MG63 (cell line): Measurements from ENCODE around the gene SLC1A5. TPM values are rescaled to one million over a fixed set of nuclear protein-coding genes. Genes with fewer than 3 reads are reported as not detected.
"Not testable (repeated sequence)": the region's sequence is repeated elsewhere in the genome, so short reads cannot be mapped to it uniquely, and the experiment has no call there.

Experiments used
- DNase-seq: peaks from one replicate; pipeline ENCODE4 v3.0.0-alpha.2; 2020
- H3K27me3 ChIP-seq: fragments of 250-450 bp; sonication (Bioruptor Pico); 2 replicates; pipeline ENCODE4 v1.5.1; 2020; ENCODE audit warnings: mild to moderate bottlenecking, moderate library complexity
- H3K36me3 ChIP-seq: fragments of 250-450 bp; sonication (Bioruptor Pico); 2 replicates; pipeline ENCODE4 v1.5.1; 2020; ENCODE audit warnings: mild to moderate bottlenecking, moderate library complexity
- H3K4me3 ChIP-seq: fragments of 250-450 bp; sonication (Bioruptor Pico); 2 replicates; pipeline ENCODE4 v1.5.1; 2020; ENCODE audit warnings: mild to moderate bottlenecking, moderate library complexity
- H3K9me3 ChIP-seq: fragments of 250-450 bp; sonication (Bioruptor Pico); 2 replicates; pipeline ENCODE4 v1.5.1; 2020; ENCODE audit warnings: mild to moderate bottlenecking, moderate library complexity
- total RNA-seq: library from RNA; depleted of rRNA; stranded (reverse); fragments of >200 nt; shearing (Covaris generic); gene quantifications from 2 replicates; pipeline ENCODE4 v1.2.3, GENCODE V29; 2014; ENCODE audit warnings: low replicate concordance

SLC1A5 gene
- total RNA-seq, 1 experiment from 2014 or later: 305 TPM

- H3K4me3 ChIP-seq: no peak overlapping the region
- no peaks in the 10 kb centered on the region for H3K27me3 ChIP-seq
- no peak for DNase-seq
- no peaks in the 10 kb centered on the region for H3K9me3 ChIP-seq
- no peaks in the 10 kb centered on the region for H3K36me3 ChIP-seq
Observed at GRCh38 chr19:46809534-46810272, 21.3 kb upstream of the SLC1A5 start.

GRCh38 chr19:46806656-46807055 lies 18.3 kb upstream of the SLC1A5 start:
- H3K27me3 ChIP-seq: no peaks in the 10 kb centered on the region
- no peak for DNase-seq
- H3K4me3 ChIP-seq: no peak overlapping the region
- H3K9me3 ChIP-seq: no peaks in the 10 kb centered on the region
- no peaks in the 10 kb centered on the region for H3K36me3 ChIP-seq

GRCh38 chr19:46804432-46804831 lies 16.0 kb upstream of the SLC1A5 start:
- DNase-seq, H3K36me3 ChIP-seq, H3K27me3 ChIP-seq, H3K9me3 ChIP-seq, H3K4me3 ChIP-seq: not testable (repeated sequence)

GRCh38 chr19:46803555-46803954 lies 15.2 kb upstream of the SLC1A5 start:
- DNase-seq: no peak
- no peak overlapping the region for H3K4me3 ChIP-seq
- no peaks in the 10 kb centered on the region for H3K27me3 ChIP-seq
- no peaks in the 10 kb centered on the region for H3K36me3 ChIP-seq
- H3K9me3 ChIP-seq: no peaks in the 10 kb centered on the region

GRCh38 chr19:46802152-46802551 lies 13.8 kb upstream of the SLC1A5 start:
- Histone ChIP-seq H3K27me3 (no peaks in the 10 kb centered on the region), H3K36me3 (no peaks in the 10 kb centered on the region), H3K9me3 (no peaks in the 10 kb centered on the region), H3K4me3 (no peak overlapping the region)
- DNase-seq: no peak

GRCh38 chr19:46798713-46799112 lies 10.3 kb upstream of the SLC1A5 start:
- Histone ChIP-seq H3K27me3 (no peaks in the 10 kb centered on the region), H3K4me3 (no peak overlapping the region), H3K36me3 (no peaks in the 10 kb centered on the region), H3K9me3 (no peaks in the 10 kb centered on the region)
- no peak for DNase-seq

- H3K36me3 ChIP-seq: no peaks in the 10 kb centered on the region
Observed at GRCh38 chr19:46797881-46798280, 9.5 kb upstream of the SLC1A5 start.

GRCh38 chr19:46791944-46792343 lies 3.5 kb upstream of the SLC1A5 start:
- H3K9me3 ChIP-seq: no peaks in the 10 kb centered on the region
- peaks cover 6% of the 10 kb centered on the region for H3K36me3 ChIP-seq
- DNase-seq: no peak
- H3K4me3 ChIP-seq: no peak overlapping the region
- no peaks in the 10 kb centered on the region for H3K27me3 ChIP-seq

More at GRCh38 chr19:46797881-46798280, 9.5 kb upstream of the SLC1A5 start:
- no peak for DNase-seq
- Histone ChIP-seq H3K27me3 (no peaks in the 10 kb centered on the region), H3K9me3 (no peaks in the 10 kb centered on the region), H3K4me3 (no peak overlapping the region)

- DNase-seq: no peak
- no peaks in the 10 kb centered on the region for H3K27me3 ChIP-seq
- peaks cover 30% of the 10 kb centered on the region for H3K36me3 ChIP-seq
- no peak overlapping the region for H3K4me3 ChIP-seq
- no peaks in the 10 kb centered on the region for H3K9me3 ChIP-seq
Observed at GRCh38 chr19:46789371-46789770, 977 bp upstream of the SLC1A5 start.

- no peak for DNase-seq
Observed at GRCh38 chr19:46788968-46789338, 559 bp upstream of the SLC1A5 start.

GRCh38 chr19:46787331-46788261 lies 798 bp downstream of the SLC1A5 start:
- Histone ChIP-seq H3K36me3 (peaks cover 47% of the 10 kb centered on the region), H3K9me3 (no peaks in the 10 kb centered on the region), H3K27me3 (no peaks in the 10 kb centered on the region), H3K4me3 (peak overlapping the region; percentile 79)
- peak; percentile 82 for DNase-seq

More at GRCh38 chr19:46788968-46789338, 559 bp upstream of the SLC1A5 start:
- Histone ChIP-seq H3K9me3 (no peaks in the 10 kb centered on the region), H3K27me3 (no peaks in the 10 kb centered on the region), H3K4me3 (0 out of 2 replicates have a peak overlapping the region, but pooled peaks have one; percentile 0), H3K36me3 (peaks cover 34% of the 10 kb centered on the region)

- DNase-seq: no peak
- H3K36me3 ChIP-seq: peaks cover 52% of the 10 kb centered on the region
- H3K9me3 ChIP-seq: no peaks in the 10 kb centered on the region
- peak overlapping the region; percentile 79 for H3K4me3 ChIP-seq
- no peaks in the 10 kb centered on the region for H3K27me3 ChIP-seq
Observed at GRCh38 chr19:46787040-46787330, 1.4 kb downstream of the SLC1A5 start.

- H3K9me3 ChIP-seq: no peaks in the 10 kb centered on the region
- H3K4me3 ChIP-seq: peak overlapping the region; percentile 79
- H3K36me3 ChIP-seq: peaks cover 57% of the 10 kb centered on the region
- no peaks in the 10 kb centered on the region for H3K27me3 ChIP-seq
- peak; percentile 92 for DNase-seq
Observed at GRCh38 chr19:46786236-46787039, 2.0 kb downstream of the SLC1A5 start.

- H3K36me3 ChIP-seq: peaks cover 63% of the 10 kb centered on the region
- no peaks in the 10 kb centered on the region for H3K27me3 ChIP-seq
- H3K9me3 ChIP-seq: no peaks in the 10 kb centered on the region
- DNase-seq: no peak
- H3K4me3 ChIP-seq: peak overlapping the region; percentile 79
Observed at GRCh38 chr19:46785980-46786235, 2.5 kb downstream of the SLC1A5 start.

GRCh38 chr19:46785054-46785979 lies 3.1 kb downstream of the SLC1A5 start:
- DNase-seq: peak; percentile 56
- peak overlapping the region; percentile 79 for H3K4me3 ChIP-seq
- no peaks in the 10 kb centered on the region for H3K27me3 ChIP-seq
- H3K36me3 ChIP-seq: peaks cover 69% of the 10 kb centered on the region
- H3K9me3 ChIP-seq: no peaks in the 10 kb centered on the region
